Measurements from ENCODE around the gene SART1.

DNA sequence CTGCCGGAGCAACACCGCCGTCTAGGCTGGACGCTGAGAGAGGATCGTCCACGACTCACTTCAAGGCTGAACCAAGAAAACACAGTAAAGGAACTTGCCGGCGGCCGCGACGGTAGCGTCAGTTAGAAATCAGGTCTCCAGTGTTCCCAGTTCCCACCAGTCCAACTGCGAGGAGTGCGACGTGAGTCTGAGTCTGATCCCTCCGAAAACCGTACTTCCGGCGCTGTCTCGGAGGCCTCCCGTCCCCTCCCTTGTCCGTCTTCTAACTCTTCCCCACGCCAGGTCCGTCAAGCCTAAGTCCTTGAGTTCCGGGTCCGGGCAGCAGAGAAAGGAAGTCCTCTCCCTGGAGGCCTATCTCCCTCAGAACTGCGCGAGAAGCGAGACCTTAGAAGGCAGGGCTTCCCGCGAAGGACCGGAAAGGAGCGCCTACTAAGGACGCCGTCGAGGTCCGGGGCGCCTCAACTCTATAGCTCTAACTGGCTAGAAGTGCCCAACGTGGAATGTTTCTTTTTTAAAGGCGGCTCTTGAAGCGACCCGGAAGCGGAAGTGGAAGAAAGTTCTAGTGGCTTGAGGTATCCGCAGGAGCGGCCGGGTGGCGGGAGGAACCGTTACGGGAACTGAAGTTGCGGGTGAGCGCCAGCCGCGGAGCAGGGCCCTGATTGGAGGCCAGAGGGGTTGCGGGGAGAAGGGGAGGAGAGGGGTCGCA is 40.6 kb downstream of the SART1 start, which contains the start of the genes BANF1 and EIF1AD:
- TF ChIP-seq RAD21 (IDR thresholded peaks at IDR 0.05; ENCODE audit: low read depth) (peak; percentile 14), TAF1 (IDR thresholded peaks at IDR 0.05; ENCODE audit: low read depth) (peak; percentile 95)
